ENCODE measurements around the gene SARNP. TPM values are rescaled to one million over a fixed set of nuclear protein-coding genes. Genes with fewer than 3 reads are reported as not detected.

Gene SARNP
- total and polyA plus RNA-seq, 10 of the 15 experiments (the other 5 are each of a cell fraction or from before 2014, with no cell fraction given), result 77.6 to 445 (median 188) TPM

GRCh38 chr12:55736780-55737580, 80.5 kb downstream of the SARNP start:
- ATAC-seq (peak; percentile 75), DNase-seq (ENCODE audit: low read depth, low spot score) (no peak), FAIRE-seq (peak; percentile 81)
- H3K27me3 ChIP-seq (replicated peaks in 1 of 2; ENCODE audit: control insufficient read depth in 2 of 2, insufficient read depth in 2 of 2, low read length in 1 of 2), result no peaks in the 10 kb centered on the region
- H3K27ac ChIP-seq (ENCODE audit: control insufficient read depth, insufficient read depth), result no peak overlapping the region
- intact Hi-C loops (cut with micrococcal nuclease; ENCODE audit: unreplicated experiment), result loop anchor here (1.0 to 10.0 kb wide), 6 partner anchors 8 to 448 kb away; partner anchors contain the start of genes BLOC1S1, CD63, RPL41 and SMARCC2
- no peak overlapping the region for H3K9ac ChIP-seq (ENCODE audit: control insufficient read depth, insufficient read depth, low read length)
- BruUV-seq (replicated peaks), result no TSS peak
- ChIA-PET RAD21 (ENCODE audit: unreplicated experiment) (interaction anchor here (0.5 to 7.7 kb wide), 21 partner anchors 8 to 452 kb away, joined by 3 to 113 read pairs (median 10); partner anchors contain the start of genes BLOC1S1, CD63, RDH5 and SMARCC2), CTCF (interaction anchor here (0.6 to 7.1 kb wide), 39 partner anchors 7 to 548 kb away, joined by 3 to 205 read pairs (median 12); partner anchors contain the start of genes BLOC1S1, CD63, DGKA and DNAJC14), SMC1A (ENCODE audit: uncharacterized antibody, unreplicated experiment) (interaction anchor here (1.5 to 5.2 kb wide), 18 partner anchors 10 to 381 kb away, joined by 4 to 51 read pairs (median 12); partner anchors contain the start of genes BLOC1S1, PA2G4, PYM1 and RPL41), POLR2A (interaction anchor here (0.6 to 2.9 kb wide), 8 partner anchors 7 to 303 kb away, joined by 3 to 36 read pairs (median 10); partner anchors contain the start of genes CD63, DNAJC14 and RAB5B)
- no peaks in the 10 kb centered on the region for H3K9me3 ChIP-seq (replicated peaks; ENCODE audit: control insufficient read depth, insufficient read depth, low read length)
- H3K4me2 ChIP-seq (ENCODE audit: control insufficient read depth, insufficient read depth), result no peak overlapping the region
- 76% methylated on average over 6 of the region's 6 CpGs for WGBS (ENCODE audit: insufficient coverage, insufficient replicate concordance, low lambda C conversion rate, missing lambda C conversion rate)
- no peaks in the 10 kb centered on the region for H4K20me1 ChIP-seq (ENCODE audit: control insufficient read depth, insufficient read depth)
- in situ Hi-C loops (cut with MboI), result loop anchor here (5.0 kb wide), 2 partner anchors 205 to 295 kb away; no protein-coding TSS in a partner anchor
- H3K79me2 ChIP-seq (ENCODE audit: control insufficient read depth, insufficient read depth, low read length), result no peaks in the 10 kb centered on the region
- peaks cover 7% of the 10 kb centered on the region for H3K4me1 ChIP-seq (ENCODE audit: control insufficient read depth, insufficient read depth, low read length)
- H3K4me3 ChIP-seq, result no peak overlapping the region
- no peaks in the 10 kb centered on the region for H3K36me3 ChIP-seq (ENCODE audit: control insufficient read depth in 2 of 2, insufficient read depth in 2 of 2, low read length in 1 of 2)
- no peak overlapping the region for H2AFZ ChIP-seq (ENCODE audit: control insufficient read depth, low read depth, low read length)
- TF ChIP-seq IRF5 (IDR thresholded peaks at IDR 0.05; ENCODE audit: borderline replicate concordance), result no peak
- no peak for TF ChIP-seq CEBPB (IDR thresholded peaks at IDR 0.05; ENCODE audit: borderline replicate concordance in 1 of 2, low read depth in 2 of 2, low read length in 2 of 2)
- peak; percentile 57 for TF ChIP-seq IKZF1 (conservative IDR thresholded peaks at IDR 0.05)
- TF ChIP-seq USF1 (IDR thresholded peaks at IDR 0.05; ENCODE audit: borderline replicate concordance, extremely low read length, insufficient read depth, low read depth, low read length), result no peak
- no peak for TF ChIP-seq SIX5 (IDR thresholded peaks at IDR 0.05; ENCODE audit: low read depth, low read length, severe bottlenecking)
- no peak for TF ChIP-seq DPF2 (IDR thresholded peaks at IDR 0.05)
- TF ChIP-seq BHLHE40 (IDR thresholded peaks at IDR 0.05; ENCODE audit: borderline replicate concordance in 1 of 2, low read depth in 2 of 2, low read length in 1 of 2), result peak in 1 of 2 experiments; percentile 41; a peak in 1 of 4 replicates
- no peak for TF ChIP-seq MEF2A (IDR thresholded peaks at IDR 0.05; ENCODE audit: insufficient read depth, low read depth, low read length)
- no peak for TF ChIP-seq ASH2L (IDR thresholded peaks at IDR 0.05; ENCODE audit: borderline replicate concordance, low read depth)
- TF ChIP-seq ESRRA (IDR thresholded peaks at IDR 0.05; ENCODE audit: low read length), result no peak
- TF ChIP-seq GATAD2B (conservative IDR thresholded peaks at IDR 0.05; ENCODE audit: low read depth), result no peak
- no peak for TF ChIP-seq ZBTB40 (IDR thresholded peaks at IDR 0.05; ENCODE audit: borderline replicate concordance)
- no peak for TF ChIP-seq BCL11A (IDR thresholded peaks at IDR 0.05; ENCODE audit: low read depth, low read length)
- TF ChIP-seq EED (IDR thresholded peaks at IDR 0.05; ENCODE audit: low read depth), result 0 out of 2 replicates have a peak, but pooled peaks have one; percentile 37
- TF ChIP-seq CREB1 (IDR thresholded peaks at IDR 0.05; ENCODE audit: low read depth), result no peak
- TF ChIP-seq NR2C1 (IDR thresholded peaks at IDR 0.05), result no peak

Data from GM12878 (cell line).